ENCODE measurements around the gene HNRNPU. TPM values are rescaled to one million over a fixed set of nuclear protein-coding genes. Genes with fewer than 3 reads are reported as not detected.
A peak's percentile ranks its signal among the peaks of the same experiment; 100 is the strongest.

HNRNPU gene
- total and polyA plus RNA-seq, 2 of the 13 experiments (the other 11 are each of a cell fraction or from before 2014, with no cell fraction given) = 101 to 508 TPM

DNA sequence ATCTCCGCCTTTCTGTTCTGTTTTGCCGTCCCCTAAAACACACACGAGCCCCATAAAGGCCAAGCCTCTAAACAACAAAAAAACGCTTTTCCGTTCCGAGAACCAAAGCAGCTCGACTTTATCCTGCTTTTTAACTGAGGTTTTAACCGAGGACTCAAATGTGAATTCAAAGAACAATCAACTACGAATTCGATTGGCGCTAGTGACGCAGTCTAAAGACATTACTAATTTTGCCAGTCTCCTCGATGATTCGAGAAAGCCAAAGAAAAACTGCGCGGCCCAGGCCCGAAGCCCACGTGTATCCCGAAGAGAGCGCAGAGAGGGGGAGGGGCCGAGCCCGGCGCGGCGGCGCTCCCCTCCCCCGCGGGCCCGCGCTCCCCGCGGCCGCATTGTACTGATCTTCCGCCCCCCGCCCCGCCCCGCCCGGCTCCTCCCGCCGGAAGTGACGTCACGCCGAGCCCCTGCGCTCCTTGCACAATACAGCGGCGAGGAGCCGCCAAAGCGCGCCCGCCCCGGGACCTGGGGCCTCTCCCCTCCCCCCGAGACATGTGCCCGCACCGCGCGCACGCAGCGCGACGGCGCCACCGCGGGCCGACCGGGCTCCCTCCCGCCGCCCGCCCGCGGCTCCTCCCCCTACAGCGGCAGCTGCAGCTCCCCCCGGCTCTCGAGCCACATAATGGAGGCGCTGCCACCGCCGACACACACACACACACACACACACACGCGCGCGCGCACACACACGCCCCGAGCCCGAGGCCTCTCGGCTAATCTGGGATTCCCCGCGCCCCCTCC lies 1.4 kb downstream of the HNRNPU start (continued):
- peak; percentile 41; the same call in 1 of the 2 replicates for TF ChIP-seq ZNF34 (CRISPR knock-in tag; IDR thresholded peaks at IDR 0.05; ENCODE audit: borderline replicate concordance)
- TF ChIP-seq HMG20A (CRISPR knock-in tag; IDR thresholded peaks at IDR 0.05; ENCODE audit: borderline replicate concordance) = peak; percentile 27; the same call in 1 of the 2 replicates
- TF ChIP-seq ZFP36L2 (CRISPR knock-in tag; IDR thresholded peaks at IDR 0.05) = no peak
- TF ChIP-seq, protein P1, sequence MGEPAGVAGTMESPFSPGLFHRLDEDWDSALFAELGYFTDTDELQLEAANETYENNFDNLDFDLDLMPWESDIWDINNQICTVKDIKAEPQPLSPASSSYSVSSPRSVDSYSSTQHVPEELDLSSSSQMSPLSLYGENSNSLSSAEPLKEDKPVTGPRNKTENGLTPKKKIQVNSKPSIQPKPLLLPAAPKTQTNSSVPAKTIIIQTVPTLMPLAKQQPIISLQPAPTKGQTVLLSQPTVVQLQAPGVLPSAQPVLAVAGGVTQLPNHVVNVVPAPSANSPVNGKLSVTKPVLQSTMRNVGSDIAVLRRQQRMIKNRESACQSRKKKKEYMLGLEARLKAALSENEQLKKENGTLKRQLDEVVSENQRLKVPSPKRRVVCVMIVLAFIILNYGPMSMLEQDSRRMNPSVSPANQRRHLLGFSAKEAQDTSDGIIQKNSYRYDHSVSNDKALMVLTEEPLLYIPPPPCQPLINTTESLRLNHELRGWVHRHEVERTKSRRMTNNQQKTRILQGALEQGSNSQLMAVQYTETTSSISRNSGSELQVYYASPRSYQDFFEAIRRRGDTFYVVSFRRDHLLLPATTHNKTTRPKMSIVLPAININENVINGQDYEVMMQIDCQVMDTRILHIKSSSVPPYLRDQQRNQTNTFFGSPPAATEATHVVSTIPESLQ (CRISPR knock-in tag; conservative IDR thresholded peaks at IDR 0.05) = peak; percentile 55; the same call in 1 of the 2 replicates
- TF ChIP-seq AGO2 (optimal IDR thresholded peaks at IDR 0.05; ENCODE audit: low read depth, low read length) = no peak
- peak; percentile 28; the same call in 1 of the 2 replicates for TF ChIP-seq BORCS8-MEF2B (CRISPR knock-in tag; IDR thresholded peaks at IDR 0.05)
- TF ChIP-seq ZSCAN25 (CRISPR knock-in tag; IDR thresholded peaks at IDR 0.05) = no peak
- TF ChIP-seq ZFP36 (IDR thresholded peaks at IDR 0.05; ENCODE audit: borderline replicate concordance, low read depth, low read length, partially characterized antibody) = no peak
- TF ChIP-seq TGIF2 (CRISPR knock-in tag; IDR thresholded peaks at IDR 0.05) = peak; percentile 60; the same call in 1 of the 2 replicates
- TF ChIP-seq ZFP1 (CRISPR knock-in tag; IDR thresholded peaks at IDR 0.05) = 0 out of 2 replicates have a peak, but pooled peaks have one; percentile 38
- TF ChIP-seq, protein P2, sequence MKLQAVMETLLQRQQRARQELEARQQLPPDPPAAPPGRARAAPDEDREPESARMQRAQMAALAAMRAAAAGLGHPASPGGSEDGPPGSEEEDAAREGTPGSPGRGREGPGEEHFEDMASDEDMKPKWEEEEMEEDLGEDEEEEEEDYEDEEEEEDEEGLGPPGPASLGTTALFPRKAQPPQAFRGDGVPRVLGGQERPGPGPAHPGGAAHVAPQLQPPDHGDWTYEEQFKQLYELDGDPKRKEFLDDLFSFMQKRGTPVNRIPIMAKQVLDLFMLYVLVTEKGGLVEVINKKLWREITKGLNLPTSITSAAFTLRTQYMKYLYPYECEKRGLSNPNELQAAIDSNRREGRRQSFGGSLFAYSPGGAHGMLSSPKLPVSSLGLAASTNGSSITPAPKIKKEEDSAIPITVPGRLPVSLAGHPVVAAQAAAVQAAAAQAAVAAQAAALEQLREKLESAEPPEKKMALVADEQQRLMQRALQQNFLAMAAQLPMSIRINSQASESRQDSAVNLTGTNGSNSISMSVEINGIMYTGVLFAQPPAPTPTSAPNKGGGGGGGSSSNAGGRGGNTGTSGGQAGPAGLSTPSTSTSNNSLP (IDR thresholded peaks at IDR 0.05; ENCODE audit: low read depth, low read length) = no peak
- TF ChIP-seq NFKBIZ (CRISPR knock-in tag; IDR thresholded peaks at IDR 0.05) = no peak; the same call in 1 of the 2 replicates
- TF ChIP-seq ZNF232 (CRISPR knock-in tag; IDR thresholded peaks at IDR 0.05; ENCODE audit: borderline replicate concordance) = no peak
- no peak for TF ChIP-seq FIP1L1 (IDR thresholded peaks at IDR 0.05; ENCODE audit: borderline replicate concordance, insufficient read depth, low read depth, low read length)
- TF ChIP-seq KLF12 (CRISPR knock-in tag; IDR thresholded peaks at IDR 0.05; ENCODE audit: borderline replicate concordance) = peak; percentile 78; the same call in 1 of the 2 replicates
- peak; percentile 16; the same call in 1 of the 2 replicates for TF ChIP-seq SOX5 (CRISPR knock-in tag; IDR thresholded peaks at IDR 0.05; ENCODE audit: borderline replicate concordance)
- no peak for TF ChIP-seq PTBP1 (IDR thresholded peaks at IDR 0.05; ENCODE audit: low read depth, low read length, poor library complexity, severe bottlenecking)
- TF ChIP-seq ZNF30 (CRISPR knock-in tag; IDR thresholded peaks at IDR 0.05) = no peak
- peak; percentile 84 for TF ChIP-seq HNRNPK (IDR thresholded peaks at IDR 0.05; ENCODE audit: low read depth, low read length, poor library complexity, severe bottlenecking)
- peak; percentile 74 for TF ChIP-seq THAP11 (CRISPR knock-in tag; IDR thresholded peaks at IDR 0.05)
- 0 out of 2 replicates have a peak, but pooled peaks have one; percentile 46 for TF ChIP-seq ZNF878 (CRISPR knock-in tag; IDR thresholded peaks at IDR 0.05)
- TF ChIP-seq, protein P3, sequence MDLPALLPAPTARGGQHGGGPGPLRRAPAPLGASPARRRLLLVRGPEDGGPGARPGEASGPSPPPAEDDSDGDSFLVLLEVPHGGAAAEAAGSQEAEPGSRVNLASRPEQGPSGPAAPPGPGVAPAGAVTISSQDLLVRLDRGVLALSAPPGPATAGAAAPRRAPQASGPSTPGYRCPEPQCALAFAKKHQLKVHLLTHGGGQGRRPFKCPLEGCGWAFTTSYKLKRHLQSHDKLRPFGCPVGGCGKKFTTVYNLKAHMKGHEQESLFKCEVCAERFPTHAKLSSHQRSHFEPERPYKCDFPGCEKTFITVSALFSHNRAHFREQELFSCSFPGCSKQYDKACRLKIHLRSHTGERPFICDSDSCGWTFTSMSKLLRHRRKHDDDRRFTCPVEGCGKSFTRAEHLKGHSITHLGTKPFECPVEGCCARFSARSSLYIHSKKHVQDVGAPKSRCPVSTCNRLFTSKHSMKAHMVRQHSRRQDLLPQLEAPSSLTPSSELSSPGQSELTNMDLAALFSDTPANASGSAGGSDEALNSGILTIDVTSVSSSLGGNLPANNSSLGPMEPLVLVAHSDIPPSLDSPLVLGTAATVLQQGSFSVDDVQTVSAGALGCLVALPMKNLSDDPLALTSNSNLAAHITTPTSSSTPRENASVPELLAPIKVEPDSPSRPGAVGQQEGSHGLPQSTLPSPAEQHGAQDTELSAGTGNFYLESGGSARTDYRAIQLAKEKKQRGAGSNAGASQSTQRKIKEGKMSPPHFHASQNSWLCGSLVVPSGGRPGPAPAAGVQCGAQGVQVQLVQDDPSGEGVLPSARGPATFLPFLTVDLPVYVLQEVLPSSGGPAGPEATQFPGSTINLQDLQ (CRISPR knock-in tag; IDR thresholded peaks at IDR 0.05) = peak; percentile 61; the same call in 1 of the 2 replicates

Data from HepG2 (cell line).